GM21529 (cell line): ENCODE measurements around the gene MGLL.

Source experiments
- ATAC-seq: cut with Tn5 transposase; IDR thresholded peaks from one replicate; pipeline ENCODE4 v1.9.1; 2021; ENCODE audit not compliant: unreplicated experiment

The MGLL gene

DNA sequence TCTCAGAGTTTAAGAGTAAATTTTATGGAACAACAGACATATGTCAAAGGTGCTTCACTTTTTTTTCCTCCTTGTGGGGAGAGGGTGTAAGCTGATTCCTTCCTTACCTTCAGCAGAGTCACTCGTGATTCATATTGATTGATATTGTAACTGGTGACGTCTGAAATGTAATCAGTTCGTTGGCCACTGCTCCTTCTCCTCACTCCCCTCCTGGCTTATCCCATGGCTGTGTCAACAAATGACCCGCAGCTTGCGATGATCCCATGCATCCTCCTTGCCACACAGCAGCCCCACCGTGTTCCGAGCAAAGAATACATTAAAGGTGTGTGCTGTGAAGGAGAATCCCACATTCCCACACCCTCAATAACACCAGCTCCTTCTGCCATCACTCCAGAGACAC is 7.3 kb downstream of the MGLL start:
- ATAC-seq, result no peak

DNA sequence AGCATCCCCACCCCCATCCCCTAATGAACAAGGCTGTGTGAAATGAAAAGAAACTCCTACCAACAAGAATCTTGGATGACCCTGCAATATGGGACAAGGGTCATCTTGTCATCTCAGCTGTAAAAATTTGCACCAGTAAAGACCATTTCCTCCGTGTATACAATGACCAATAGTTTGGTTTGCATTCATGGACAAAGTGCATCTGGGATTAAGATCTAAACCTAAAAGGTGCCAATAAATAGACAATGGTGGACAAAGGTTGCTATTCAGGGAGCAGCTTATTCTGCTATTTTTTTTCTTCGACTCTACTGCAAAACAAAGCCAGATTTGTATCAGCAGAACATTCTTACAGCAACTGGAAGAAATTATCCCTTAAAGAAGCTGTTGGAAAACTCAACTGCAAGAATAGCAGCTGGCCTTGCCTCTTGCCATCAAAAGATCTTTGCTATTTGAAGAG is 8.0 kb downstream of the MGLL start:
- no peak for ATAC-seq

DNA sequence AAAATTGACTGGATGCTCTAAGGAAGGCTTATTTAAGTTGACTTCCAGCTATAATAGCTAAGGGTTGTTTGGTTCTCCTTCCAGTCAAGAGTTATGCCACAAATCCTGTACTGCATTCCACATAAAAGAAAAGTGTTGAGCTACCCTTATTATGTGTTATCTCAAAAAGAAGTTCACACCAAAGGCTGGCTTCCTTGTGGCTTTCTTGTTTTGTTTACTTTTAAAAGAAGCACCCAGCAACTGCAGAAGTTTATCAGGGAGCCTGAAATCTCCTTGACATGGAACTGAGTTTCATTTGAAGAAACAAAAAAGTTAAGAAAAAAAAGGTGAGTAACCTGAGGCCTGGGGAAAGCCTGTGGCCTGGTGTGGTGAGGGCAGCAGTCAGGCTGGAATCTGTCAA is 10.2 kb downstream of the MGLL start:
- no peak for ATAC-seq

- no peak for ATAC-seq
These were observed 10.6 kb downstream of the MGLL start for GRCh38 chr3:127811717-127812116.

DNA sequence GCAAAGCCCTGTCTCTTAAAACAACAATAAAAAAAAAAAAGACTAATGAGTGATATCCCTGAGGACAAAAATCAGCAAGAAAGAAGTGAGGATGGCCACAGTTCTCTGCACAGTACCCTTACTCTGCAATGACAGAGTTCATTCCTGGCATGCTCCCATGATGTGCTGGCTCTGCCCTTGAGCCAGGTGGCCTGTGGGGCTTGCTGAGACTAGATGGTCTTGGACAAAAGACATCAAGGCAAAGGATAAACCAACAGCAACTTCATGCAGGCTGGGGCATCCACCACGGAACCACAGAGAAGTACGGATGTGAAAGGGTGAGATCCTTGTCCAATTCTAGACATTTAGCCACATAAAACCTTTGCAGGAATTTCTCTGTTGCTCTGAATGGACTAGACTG is 12.7 kb downstream of the MGLL start:
- ATAC-seq, result no peak

- ATAC-seq, result no peak
These were observed 13.1 kb downstream of the MGLL start for GRCh38 chr3:127809211-127809610.

DNA sequence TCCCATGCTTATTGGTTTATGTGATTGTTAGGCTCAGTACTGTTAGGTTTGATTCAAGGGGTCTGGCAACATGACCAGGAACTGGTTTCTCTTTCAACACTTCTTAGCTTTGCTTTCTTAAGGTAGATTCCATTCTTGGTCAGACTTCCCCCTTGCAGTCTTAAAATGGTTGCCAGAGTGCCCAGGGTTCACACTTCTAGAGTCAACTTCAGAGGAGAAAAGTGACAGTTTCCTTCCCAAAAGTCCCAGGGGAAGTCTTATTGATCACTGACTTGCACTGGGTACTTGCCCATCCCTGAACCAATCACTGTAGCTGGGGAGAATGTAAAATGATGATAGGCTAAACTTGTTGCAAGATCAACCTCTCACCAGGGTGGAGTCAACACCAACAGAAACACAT is 14.1 kb downstream of the MGLL start:
- ATAC-seq, result peak; percentile 49

- ATAC-seq, result no peak
These were observed 17.1 kb downstream of the MGLL start for GRCh38 chr3:127805026-127805753.

GRCh38 chr3:127804141-127804540 is 18.2 kb downstream of the MGLL start:
- no peak for ATAC-seq

DNA sequence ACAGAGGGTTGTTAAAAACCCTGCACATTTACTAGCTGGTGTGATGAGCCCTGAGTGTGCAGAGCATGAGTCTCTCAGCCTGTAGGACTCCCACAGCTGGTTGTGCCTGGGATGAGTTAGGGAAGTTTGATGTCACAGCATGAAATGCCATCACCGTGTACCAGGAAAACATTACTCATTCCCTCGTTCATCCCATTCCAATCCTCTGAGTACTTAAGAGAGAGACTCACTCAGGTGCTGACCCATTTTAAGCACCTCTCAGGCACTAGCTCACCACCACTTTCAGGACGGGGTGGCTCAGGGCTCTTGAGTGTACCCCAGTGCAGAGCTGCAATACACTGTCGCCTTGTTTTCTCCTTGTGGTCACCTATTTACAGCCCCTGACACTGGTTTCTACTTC is 18.7 kb downstream of the MGLL start:
- ATAC-seq, result no peak

DNA sequence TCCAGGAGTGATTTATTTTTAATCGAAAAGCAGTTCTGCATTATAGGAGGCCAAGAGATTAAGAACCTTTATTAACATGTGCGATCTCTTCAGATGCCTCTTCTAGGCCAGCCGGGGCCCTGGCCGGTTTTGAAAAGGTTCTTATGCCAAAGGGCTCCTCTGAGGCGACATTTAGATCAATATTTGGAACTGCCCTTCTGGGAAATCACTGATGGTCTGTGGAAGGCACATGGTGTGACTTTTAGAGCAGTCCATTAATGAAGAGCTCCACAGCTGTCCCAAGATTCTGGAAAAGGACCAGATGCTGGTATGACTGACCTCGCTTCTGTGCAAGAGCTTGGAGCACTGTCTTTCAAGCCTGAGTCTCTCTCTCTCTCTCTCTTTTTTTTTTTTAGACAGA is 19.7 kb downstream of the MGLL start:
- no peak for ATAC-seq

DNA sequence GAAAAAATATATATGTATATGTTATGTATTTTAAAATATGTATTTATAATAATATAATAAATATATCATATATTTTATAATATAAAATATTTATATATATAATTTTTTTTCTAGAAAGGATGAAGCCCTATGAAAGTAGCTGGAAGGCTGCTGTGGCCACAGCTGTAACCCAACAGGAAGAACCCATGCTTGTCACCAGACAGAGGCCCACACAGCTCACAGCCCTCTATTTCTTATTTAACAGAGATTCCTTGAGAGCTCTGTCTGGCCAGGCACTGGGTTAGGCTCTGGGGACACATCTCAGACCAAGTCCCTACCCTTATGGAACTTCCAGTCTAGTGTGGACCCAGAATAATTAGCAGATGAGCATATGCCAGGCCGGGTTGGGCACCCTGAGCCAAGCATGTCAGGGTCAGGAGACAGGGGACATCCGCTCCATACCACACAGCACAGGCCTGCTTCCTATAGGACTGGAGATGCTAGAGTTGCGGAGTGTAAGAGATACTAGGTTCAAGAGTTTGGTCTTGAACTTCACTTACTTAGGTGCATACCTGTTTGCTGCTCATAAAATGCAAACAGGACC is 20.5 kb downstream of the MGLL start:
- no peak for ATAC-seq

GRCh38 chr3:127800508-127800907 is 21.8 kb downstream of the MGLL start:
- peak; percentile 64 for ATAC-seq

- no peak for ATAC-seq
These were observed 22.7 kb downstream of the MGLL start for GRCh38 chr3:127799476-127800222.

DNA sequence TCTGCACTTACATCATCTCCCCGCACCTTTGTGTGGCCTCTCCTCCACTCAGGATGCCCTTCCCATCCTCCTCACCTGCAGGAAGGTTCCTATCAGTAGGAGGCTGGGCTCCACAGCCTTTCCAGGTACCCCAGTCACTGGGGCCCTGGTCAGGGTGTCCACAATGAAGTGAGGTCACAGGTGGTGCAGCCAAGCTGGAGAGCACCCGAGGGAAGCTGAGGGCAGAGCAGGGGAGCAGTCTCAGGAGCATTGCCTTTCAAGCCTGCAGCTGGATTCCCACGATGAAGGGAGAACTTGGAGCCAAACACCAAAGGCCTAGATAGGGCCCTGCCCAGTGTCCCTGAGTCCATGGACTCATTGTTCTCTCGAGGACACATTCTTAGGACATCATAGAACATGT is 23.6 kb downstream of the MGLL start:
- ATAC-seq, result no peak

DNA sequence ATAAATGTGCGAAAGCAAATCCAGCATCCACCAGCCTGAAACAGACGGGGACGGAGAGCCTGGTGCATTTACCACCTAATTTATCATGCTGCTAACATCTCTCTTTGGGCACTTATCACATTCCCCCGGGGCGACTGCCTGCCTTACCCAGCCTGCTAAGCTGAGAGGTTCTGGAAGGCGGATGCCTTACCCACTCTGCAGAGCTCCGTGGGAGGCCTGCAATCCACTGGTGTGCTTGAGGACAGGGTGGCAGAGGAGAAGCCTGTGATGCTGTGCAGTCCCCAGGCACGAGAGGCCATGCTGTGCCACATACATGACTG is 25.5 kb downstream of the MGLL start:
- no peak for ATAC-seq

DNA sequence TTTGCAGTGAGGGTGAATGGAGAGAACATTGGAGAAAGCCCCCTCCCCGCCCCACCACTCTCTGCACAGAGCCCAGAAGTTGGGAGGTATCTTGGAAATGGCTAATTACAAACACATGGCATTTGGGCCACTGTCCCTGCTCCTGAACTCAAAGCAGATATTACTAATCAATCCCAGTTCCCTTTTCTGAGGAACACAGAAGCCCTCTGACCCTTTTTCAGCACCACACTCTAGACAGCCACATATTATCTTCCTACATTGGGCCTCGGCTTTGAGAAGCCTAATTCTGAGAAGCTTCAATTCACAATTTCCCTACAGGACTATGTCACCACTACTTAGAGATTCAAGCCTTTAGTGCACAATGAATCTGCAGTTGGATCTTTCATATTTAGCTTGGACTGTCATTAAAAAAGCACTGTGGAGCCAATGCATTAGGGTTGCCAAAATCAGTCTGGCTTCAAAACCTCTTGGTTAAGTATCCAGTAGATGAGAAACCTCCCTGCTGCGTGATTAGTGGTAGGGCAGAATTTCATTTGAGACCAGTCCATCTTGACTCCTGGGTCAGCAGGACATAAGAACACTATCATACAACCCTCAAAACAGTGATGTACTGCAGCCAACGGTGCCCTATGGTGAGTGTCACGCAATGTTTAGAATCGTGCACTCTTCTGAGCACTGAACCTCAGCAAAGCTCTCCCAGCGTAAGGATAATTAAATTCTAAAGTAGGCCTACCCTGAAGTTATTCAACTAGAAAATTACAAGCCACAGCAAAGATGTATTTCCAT is 26.1 kb downstream of the MGLL start:
- ATAC-seq, result no peak

GRCh38 chr3:127794972-127795371 is 27.3 kb downstream of the MGLL start:
- ATAC-seq, result no peak

DNA sequence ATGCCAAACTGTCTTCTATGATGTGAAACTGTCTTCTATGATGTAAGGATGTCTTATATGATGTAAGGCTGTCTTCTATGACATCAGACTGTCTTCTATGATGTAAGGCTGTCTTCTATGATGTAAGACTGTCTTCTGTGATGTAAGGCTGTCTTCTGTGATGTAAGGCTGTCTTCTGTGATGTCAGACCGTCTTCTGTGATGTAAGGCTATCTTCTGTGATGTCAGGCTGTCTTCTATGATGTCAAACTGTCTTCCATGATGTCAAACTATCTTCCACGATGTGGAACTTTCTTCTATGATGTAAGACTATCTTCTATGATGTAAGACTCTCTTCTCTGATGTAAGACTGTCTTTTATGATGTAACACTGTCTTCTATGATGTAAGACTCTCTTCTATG is 27.9 kb downstream of the MGLL start:
- no peak for ATAC-seq

- no peak for ATAC-seq
These were observed 29.6 kb downstream of the MGLL start for GRCh38 chr3:127792541-127793292.
